GM18951 (cell line): ENCODE measurements around the gene FHIP1B.
"Not testable (repeated sequence)": the region's sequence is repeated elsewhere in the genome, so short reads cannot be mapped to it uniquely, and the experiment has no call there.

Source experiments
- POLR2A ChIP-seq: IDR thresholded peaks from 4 replicates; pipeline ENCODE4 v1.6.1; 2011; ENCODE audit warnings: mild to moderate bottlenecking; ENCODE audit not compliant: insufficient read length, insufficient read depth; ENCODE audit errors: extremely low read depth
- in situ Hi-C: fragments of 300-500 bp; cut with MboI; formaldehyde crosslinking; loops from one replicate; pipeline ENCODE4 v1.12.0; 2022; ENCODE audit warnings: low sequenced_read_pairs, mixed read lengths, inconsistent platforms; ENCODE audit not compliant: unreplicated experiment

FHIP1B gene

GRCh38 chr11:6251120-6251733, 16.8 kb upstream of the FHIP1B start:
- in situ Hi-C loops, result no loop called here

GRCh38 chr11:6249770-6250555, 15.5 kb upstream of the FHIP1B start:
- in situ Hi-C loops, result no loop called here
- no peak for TF ChIP-seq POLR2A

More at GRCh38 chr11:6251120-6251733, 16.8 kb upstream of the FHIP1B start:
- TF ChIP-seq POLR2A, result no peak

GRCh38 chr11:6248897-6249296, 14.5 kb upstream of the FHIP1B start:
- in situ Hi-C loops, result not testable (repeated sequence)

GRCh38 chr11:6248248-6248647, 13.8 kb upstream of the FHIP1B start:
- in situ Hi-C loops, result no loop called here
- no peak for TF ChIP-seq POLR2A

GRCh38 chr11:6245536-6245935, 11.1 kb upstream of the FHIP1B start:
- in situ Hi-C loops, result no loop called here
- TF ChIP-seq POLR2A, result no peak

- TF ChIP-seq POLR2A, result no peak
- in situ Hi-C loops, result no loop called here
Measured at GRCh38 chr11:6241316-6241715, 6.9 kb upstream of the FHIP1B start.

GRCh38 chr11:6240781-6241180, 6.3 kb upstream of the FHIP1B start:
- in situ Hi-C loops, result no loop called here
- TF ChIP-seq POLR2A, result no peak

GRCh38 chr11:6240139-6240538, 5.7 kb upstream of the FHIP1B start:
- in situ Hi-C loops, result no loop called here
- TF ChIP-seq POLR2A, result no peak

- no peak for TF ChIP-seq POLR2A
- in situ Hi-C loops, result no loop called here
Measured at GRCh38 chr11:6238902-6239301, 4.5 kb upstream of the FHIP1B start, which contains the start of gene CNGA4. TSS of gene CNGA4 (plus strand) at chr11:6239089. CDS start at chr11:6239207, 118 bp downstream.

GRCh38 chr11:6237761-6238302, 3.4 kb upstream of the FHIP1B start:
- no peak for TF ChIP-seq POLR2A
- in situ Hi-C loops, result no loop called here

- TF ChIP-seq POLR2A, result no peak
- in situ Hi-C loops, result no loop called here
Measured at GRCh38 chr11:6237266-6237665, 2.8 kb upstream of the FHIP1B start.

GRCh38 chr11:6233984-6234386, 451 bp downstream of the FHIP1B start:
- in situ Hi-C loops, result no loop called here
- no peak for TF ChIP-seq POLR2A

GRCh38 chr11:6232899-6233298, 1.5 kb downstream of the FHIP1B start:
- TF ChIP-seq POLR2A, result no peak
- in situ Hi-C loops, result no loop called here

GRCh38 chr11:6229911-6230310, 4.5 kb downstream of the FHIP1B start:
- TF ChIP-seq POLR2A, result no peak
- in situ Hi-C loops, result no loop called here
